Endothelial cell of umbilical vein (primary cell): ENCODE data around the gene EHD1. TPM values are rescaled to one million over a fixed set of nuclear protein-coding genes. Genes with fewer than 3 reads are reported as not detected.

Experiments
- BruUV-seq: library from RNA; stranded (reverse); fragments of 400-500 nt; replicated peaks from 2 replicates; lab custom pipeline; 2021; lab: Mats Ljungman, UMichigan
- CTCF ChIA-PET: fragments of 300-600, 350-600 bp; sonication (Branson Sonifier 250); formaldehyde crosslinking; loops from one replicate; lab custom pipeline; 2021; ENCODE audit warnings: antibody characterized with exemption, inconsistent platforms; lab: Charles Lee
- POLR2A ChIA-PET: fragments of 300-600, 350-600 bp; sonication (Branson Sonifier 250); formaldehyde crosslinking; loops from one replicate; lab custom pipeline; 2021; ENCODE audit warnings: antibody characterized with exemption, inconsistent platforms; lab: Charles Lee
- DNase-seq: peaks from one replicate; pipeline ENCODE4 v3.0.0-alpha.2; 2011; ENCODE audit warnings: low read depth, low spot score
- FAIRE-seq: peaks from 2 replicates; lab custom pipeline; 2011; peaks lifted over from hg19 to GRCh38; lab: Jason Lieb, UNC
- H2AFZ ChIP-seq: 2 replicates; pipeline ENCODE4 v1.6.0; 2012; ENCODE audit warnings: low read depth, low read length, control low read depth, inconsistent platforms
- H3K27ac ChIP-seq: 2 replicates; pipeline ENCODE4 v1.5.1; 2011; ENCODE audit warnings: low read depth, mild to moderate bottlenecking, control low read depth, low read length, moderate library complexity; ENCODE audit not compliant: insufficient read depth
- H3K27me3 ChIP-seq, 2 experiments: 2 replicates each; pipeline versions ENCODE4 v1.6.0 to v1.6.1; 2011; ENCODE audit warnings: low read length in 2 of 2, mixed read lengths in 1 of 2; ENCODE audit not compliant: control insufficient read depth in 2 of 2, insufficient read depth in 2 of 2
- H3K36me3 ChIP-seq, 2 experiments: 2 replicates in 1 of 2; 3 replicates in 1 of 2; pipeline ENCODE4 v1.5.1; 2011; ENCODE audit warnings: low read length in 2 of 2, mild to moderate bottlenecking in 1 of 2, moderate library complexity in 1 of 2; ENCODE audit not compliant: control insufficient read depth in 2 of 2, insufficient read depth in 2 of 2; ENCODE audit errors: extremely low read depth in 1 of 2
- H3K4me1 ChIP-seq: 3 replicates; pipeline ENCODE4 v1.5.1; 2011; ENCODE audit warnings: mild to moderate bottlenecking, low read length; ENCODE audit not compliant: control insufficient read depth, insufficient read depth; ENCODE audit errors: extremely low read depth
- H3K4me2 ChIP-seq: 2 replicates; pipeline ENCODE4 v1.6.1; 2011; ENCODE audit warnings: low read length, control low read depth, mixed read lengths; ENCODE audit not compliant: insufficient read depth
- H3K4me3 ChIP-seq, 3 experiments: fragments of 200-600 bp in 1 of 3; sonication (generic), shearing (Covaris generic) in 1 of 3; replicated peaks in 1 of 3; 2 replicates each; pipeline ENCODE4 v1.5.1; 2011 to 2016; ENCODE audit warnings: control low read depth in 3 of 3, low read length in 3 of 3, mild to moderate bottlenecking in 2 of 3, inconsistent platforms in 1 of 3, low read depth in 1 of 3, moderate library complexity in 1 of 3; ENCODE audit not compliant: insufficient read depth in 1 of 3
- H3K79me2 ChIP-seq: 2 replicates; pipeline ENCODE4 v1.6.0; 2012; ENCODE audit warnings: low read length, inconsistent platforms; ENCODE audit not compliant: control insufficient read depth, insufficient read depth
- H3K9ac ChIP-seq: replicated peaks from 2 replicates; pipeline ENCODE3; 2011; ENCODE audit warnings: low read length, control low read depth; ENCODE audit not compliant: insufficient read depth; ENCODE audit errors: extremely low read depth
- H3K9me1 ChIP-seq: replicated peaks from 3 replicates; pipeline ENCODE4 v1.6.0; 2011; ENCODE audit warnings: mild to moderate bottlenecking, low read length; ENCODE audit not compliant: control insufficient read depth, insufficient read depth; ENCODE audit errors: extremely low read depth
- H3K9me3 ChIP-seq: replicated peaks from 2 replicates; pipeline ENCODE4 v1.5.1; 2012; ENCODE audit warnings: low read length, inconsistent platforms; ENCODE audit not compliant: control insufficient read depth, insufficient read depth
- H4K20me1 ChIP-seq: replicated peaks from 2 replicates; pipeline ENCODE3; 2011; ENCODE audit warnings: mild to moderate bottlenecking, low read length; ENCODE audit not compliant: control insufficient read depth, insufficient read depth; ENCODE audit errors: extremely low read depth
- CTCF ChIP-seq, 2 donors: IDR thresholded peaks; 1 replicate in 1 of 2; 2 replicates in 1 of 2; pipeline ENCODE4 v1.5.1; 2011; ENCODE audit warnings: low read length in 2 of 2, mild to moderate bottlenecking in 2 of 2, moderate library complexity in 2 of 2, control low read depth in 1 of 2, inconsistent platforms in 1 of 2, low read depth in 1 of 2; ENCODE audit not compliant: insufficient read depth in 1 of 2; ENCODE audit errors: extremely low read depth in 1 of 2
- EZH2 ChIP-seq: IDR thresholded peaks from 2 replicates; pipeline ENCODE4 v1.6.1; 2012; ENCODE audit warnings: borderline replicate concordance, low read depth, mild to moderate bottlenecking, moderate library complexity, low read length, inconsistent platforms; ENCODE audit not compliant: severe bottlenecking
- FOS ChIP-seq: IDR thresholded peaks from 2 replicates; pipeline ENCODE4 v1.6.1; 2011; ENCODE audit warnings: mild to moderate bottlenecking, low read length, moderate library complexity, borderline replicate concordance; ENCODE audit not compliant: insufficient read depth
- GATA2 ChIP-seq: IDR thresholded peaks from 2 replicates; pipeline ENCODE4 v1.7.0; 2011; ENCODE audit warnings: low read depth, mild to moderate bottlenecking, moderate library complexity, mixed read lengths, low read length; ENCODE audit not compliant: insufficient read length, insufficient read depth
- JUN ChIP-seq: IDR thresholded peaks from 2 replicates; pipeline ENCODE4 v1.6.1; 2011; ENCODE audit warnings: borderline replicate concordance, low read depth; ENCODE audit not compliant: insufficient read length, insufficient read depth
- MAX ChIP-seq: IDR thresholded peaks from 2 replicates; pipeline ENCODE4 v1.6.1; 2011; ENCODE audit not compliant: insufficient read depth, insufficient read length
- MYC ChIP-seq: IDR thresholded peaks from one replicate; pipeline ENCODE4 v1.6.1; 2011; ENCODE audit warnings: mild to moderate bottlenecking, low read depth, low read length
- POLR2A ChIP-seq: IDR thresholded peaks from 2 replicates; pipeline ENCODE4 v1.6.1; 2012; ENCODE audit warnings: low read depth, mild to moderate bottlenecking, control low read depth, low read length
- POLR2AphosphoS5 ChIP-seq: IDR thresholded peaks from 2 replicates; pipeline ENCODE4 v1.6.1; 2012; ENCODE audit warnings: low read depth, mild to moderate bottlenecking, control low read depth, low read length, moderate library complexity; ENCODE audit not compliant: insufficient read depth
- dilution Hi-C: fragments of 300-500 bp; cut with MboI; formaldehyde crosslinking; loops from one replicate; pipeline ENCODE4 v1.15.0; 2019; ENCODE audit warnings: low sequenced_read_pairs; ENCODE audit not compliant: extremely low pct_ligation_motif_present
- intact Hi-C: fragments of 100-400 bp; cut with micrococcal nuclease; formaldehyde crosslinking; loops from one replicate; pipeline ENCODE4 v1.10.0; 2022
- polyA plus RNA-seq, 4 experiments: library from polyadenylated mRNA; depleted of rRNA in 3 of 4; stranded (reverse) in 3 of 4; unstranded in 1 of 4; fragments of >200 nt; gene quantifications; 2 replicates each; pipeline versions ENCODE4 v1.2.1 to v1.2.3, GENCODE V29; 2011 to 2012; ENCODE audit warnings: missing spikeins in 1 of 4
- total RNA-seq: library from RNA; stranded (reverse); gene quantifications from 2 replicates; pipeline ENCODE4 v1.2.3, GENCODE V29; 2021

Gene EHD1
- total and polyA plus RNA-seq, 2 donors (not counting 3 experiments of a cell fraction or from before 2014, with no cell fraction given): 109 to 136 TPM

GRCh38 chr11:64914123-64914522 lies 35.7 kb upstream of the EHD1 start:
- intact Hi-C loops: no loop called here
- no peaks in the 10 kb centered on the region for H3K9me3 ChIP-seq
- peaks cover 7% of the 10 kb centered on the region for H3K79me2 ChIP-seq
- ChIA-PET POLR2A (no interaction called here), CTCF (no interaction called here)
- H3K9ac ChIP-seq: no peak overlapping the region
- no peak for TF ChIP-seq GATA2
- no peak for TF ChIP-seq CTCF (IDR thresholded peaks at IDR 0.05; ENCODE audit: extremely low read depth in 1 of 2, insufficient read depth in 1 of 2, low read depth in 1 of 2, low read length in 2 of 2)
- TF ChIP-seq FOS: no peak
- H3K4me2 ChIP-seq: no peak overlapping the region
- peaks cover 7 to 45% of the 10 kb centered on the region in 2 experiments for H3K36me3 ChIP-seq
- H3K27ac ChIP-seq: no peak overlapping the region
- no peaks in the 10 kb centered on the region for H3K27me3 ChIP-seq
- H4K20me1 ChIP-seq: no peaks in the 10 kb centered on the region
- FAIRE-seq: no peak
- no peak overlapping the region for H2AFZ ChIP-seq
- DNase-seq: no peak
- H3K4me3 ChIP-seq: no peak overlapping the region
- H3K4me1 ChIP-seq: peaks cover 11% of the 10 kb centered on the region
- no peaks in the 10 kb centered on the region for H3K9me1 ChIP-seq
- dilution Hi-C loops: no loop called here
- no TSS peak for BruUV-seq

- Histone ChIP-seq H3K36me3 (peaks cover 7 to 52% of the 10 kb centered on the region in 2 experiments), H3K27ac (no peak overlapping the region), H3K27me3 (no peaks in the 10 kb centered on the region), H3K79me2 (peaks cover 7% of the 10 kb centered on the region), H3K9me3 (no peaks in the 10 kb centered on the region), H3K9ac (no peak overlapping the region), H3K9me1 (no peaks in the 10 kb centered on the region), H4K20me1 (no peaks in the 10 kb centered on the region), H3K4me1 (peaks cover 11% of the 10 kb centered on the region), H2AFZ (no peak overlapping the region), H3K4me2 (no peak overlapping the region), H3K4me3 (no peak overlapping the region)
- intact Hi-C loops (no loop called here), dilution Hi-C loops (no loop called here)
- ChIA-PET CTCF (interaction anchor here (2.0 kb wide), 1 partner anchor 25 kb away, joined by 8 read pairs; no protein-coding TSS in a partner anchor), POLR2A (no interaction called here)
- BruUV-seq: no TSS peak
- TF ChIP-seq MYC: no peak
- TF ChIP-seq CTCF (IDR thresholded peaks at IDR 0.05; ENCODE audit: extremely low read depth in 1 of 2, insufficient read depth in 1 of 2, low read depth in 1 of 2, low read length in 2 of 2): no peak
- no peak for TF ChIP-seq GATA2
- TF ChIP-seq POLR2AphosphoS5: no peak
- TF ChIP-seq FOS: no peak
- no peak for TF ChIP-seq JUN
- no peak for TF ChIP-seq EZH2
- no peak for TF ChIP-seq POLR2A
- no peak for TF ChIP-seq MAX
- DNase-seq (no peak), FAIRE-seq (no peak)
Observed at GRCh38 chr11:64913171-64913727, 34.8 kb upstream of the EHD1 start.
